Measurements from ENCODE around the gene SSTR4. TPM values are rescaled to one million over a fixed set of nuclear protein-coding genes. Genes with fewer than 3 reads are reported as not detected.

Gene SSTR4
- total RNA-seq, 3 donors from 2014 or later, result not detected

GRCh38 chr20:23071398-23071797 lies 36.3 kb downstream of the SSTR4 start:
- H3K4me1 ChIP-seq, result no peaks in the 10 kb centered on the region
- H3K4me3 ChIP-seq, result no peak overlapping the region
- no peaks in the 10 kb centered on the region for H3K9me3 ChIP-seq
- DNase-seq (ENCODE audit: low spot score in 2 of 2), result no peak
- no peak overlapping the region for H3K27ac ChIP-seq
- no peaks in the 10 kb centered on the region for H3K27me3 ChIP-seq
- H3K36me3 ChIP-seq, result no peaks in the 10 kb centered on the region
- intact Hi-C loops (cut with DNase I; ENCODE audit: low total_unique reads), result no loop called here
- no peak for TF ChIP-seq POLR2A (IDR thresholded peaks at IDR 0.05)

- H3K9me3 ChIP-seq, result no peaks in the 10 kb centered on the region
- no peak for DNase-seq (ENCODE audit: low spot score in 2 of 2)
- no peak overlapping the region for H3K27ac ChIP-seq
- H3K4me1 ChIP-seq, result no peaks in the 10 kb centered on the region
- H3K27me3 ChIP-seq, result no peaks in the 10 kb centered on the region
- H3K36me3 ChIP-seq, result no peaks in the 10 kb centered on the region
- H3K4me3 ChIP-seq, result no peak overlapping the region
- intact Hi-C loops (cut with DNase I; ENCODE audit: low total_unique reads), result no loop called here
- TF ChIP-seq POLR2A (IDR thresholded peaks at IDR 0.05), result no peak
- TF ChIP-seq, protein P1, sequence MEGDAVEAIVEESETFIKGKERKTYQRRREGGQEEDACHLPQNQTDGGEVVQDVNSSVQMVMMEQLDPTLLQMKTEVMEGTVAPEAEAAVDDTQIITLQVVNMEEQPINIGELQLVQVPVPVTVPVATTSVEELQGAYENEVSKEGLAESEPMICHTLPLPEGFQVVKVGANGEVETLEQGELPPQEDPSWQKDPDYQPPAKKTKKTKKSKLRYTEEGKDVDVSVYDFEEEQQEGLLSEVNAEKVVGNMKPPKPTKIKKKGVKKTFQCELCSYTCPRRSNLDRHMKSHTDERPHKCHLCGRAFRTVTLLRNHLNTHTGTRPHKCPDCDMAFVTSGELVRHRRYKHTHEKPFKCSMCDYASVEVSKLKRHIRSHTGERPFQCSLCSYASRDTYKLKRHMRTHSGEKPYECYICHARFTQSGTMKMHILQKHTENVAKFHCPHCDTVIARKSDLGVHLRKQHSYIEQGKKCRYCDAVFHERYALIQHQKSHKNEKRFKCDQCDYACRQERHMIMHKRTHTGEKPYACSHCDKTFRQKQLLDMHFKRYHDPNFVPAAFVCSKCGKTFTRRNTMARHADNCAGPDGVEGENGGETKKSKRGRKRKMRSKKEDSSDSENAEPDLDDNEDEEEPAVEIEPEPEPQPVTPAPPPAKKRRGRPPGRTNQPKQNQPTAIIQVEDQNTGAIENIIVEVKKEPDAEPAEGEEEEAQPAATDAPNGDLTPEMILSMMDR (IDR thresholded peaks at IDR 0.05), result no peak
- TF ChIP-seq POLR2AphosphoS5 (IDR thresholded peaks at IDR 0.05), result no peak
These were observed 36.9 kb downstream of the SSTR4 start for GRCh38 chr20:23071996-23072395.

GRCh38 chr20:23072892-23073586 lies 37.9 kb downstream of the SSTR4 start:
- Histone ChIP-seq H3K9me3 (no peaks in the 10 kb centered on the region), H3K27me3 (no peaks in the 10 kb centered on the region), H3K36me3 (no peaks in the 10 kb centered on the region), H3K4me3 (no peak overlapping the region), H3K4me1 (no peaks in the 10 kb centered on the region), H3K27ac (no peak overlapping the region)
- DNase-seq (ENCODE audit: low spot score in 2 of 2), result no peak
- TF ChIP-seq POLR2A (IDR thresholded peaks at IDR 0.05) (no peak), POLR2AphosphoS5 (IDR thresholded peaks at IDR 0.05) (no peak)
- TF ChIP-seq, protein P1 (IDR thresholded peaks at IDR 0.05), result no peak
- intact Hi-C loops (cut with DNase I; ENCODE audit: low total_unique reads), result no loop called here

GRCh38 chr20:23074052-23074451 lies 38.9 kb downstream of the SSTR4 start:
- Histone ChIP-seq H3K4me1 (no peaks in the 10 kb centered on the region), H3K27ac (no peak overlapping the region), H3K27me3 (no peaks in the 10 kb centered on the region), H3K4me3 (no peak overlapping the region), H3K9me3 (no peaks in the 10 kb centered on the region), H3K36me3 (no peaks in the 10 kb centered on the region)
- TF ChIP-seq, protein P1 (IDR thresholded peaks at IDR 0.05), result no peak
- TF ChIP-seq POLR2AphosphoS5 (IDR thresholded peaks at IDR 0.05) (no peak), POLR2A (IDR thresholded peaks at IDR 0.05) (no peak)
- no peak for DNase-seq (ENCODE audit: low spot score in 2 of 2)
- intact Hi-C loops (cut with DNase I; ENCODE audit: low total_unique reads), result no loop called here

- H3K36me3 ChIP-seq, result no peaks in the 10 kb centered on the region
- H3K27ac ChIP-seq, result no peak overlapping the region
- H3K4me3 ChIP-seq, result no peak overlapping the region
- no peaks in the 10 kb centered on the region for H3K9me3 ChIP-seq
- H3K27me3 ChIP-seq, result no peaks in the 10 kb centered on the region
- no peak for DNase-seq (ENCODE audit: low spot score in 2 of 2)
- intact Hi-C loops (cut with DNase I; ENCODE audit: low total_unique reads), result no loop called here
- no peaks in the 10 kb centered on the region for H3K4me1 ChIP-seq
- no peak for TF ChIP-seq POLR2AphosphoS5 (IDR thresholded peaks at IDR 0.05)
- no peak for TF ChIP-seq POLR2A (IDR thresholded peaks at IDR 0.05)
- TF ChIP-seq, protein P1 (IDR thresholded peaks at IDR 0.05), result no peak
These were observed 42.2 kb downstream of the SSTR4 start for GRCh38 chr20:23077277-23077676.
